T-helper 1 cell treated with Interleukin-12 subunit alpha and Interleukin-12 subunit beta and Interleukin-4 antibody, amounts not matched to agents 30 ng/mL and 1 ng/mL, for 36 hours (primary cell): ENCODE data around the gene CAMK2D. TPM values are rescaled to one million over a fixed set of nuclear protein-coding genes. Genes with fewer than 3 reads are reported as not detected.

Source experiments
- intact Hi-C: fragments of 100-400 bp; cut with micrococcal nuclease; formaldehyde crosslinking; loops from one replicate; pipeline ENCODE4 v1.15.1; 2024
- total RNA-seq: library from RNA; stranded (reverse); gene quantifications from 2 replicates; pipeline ENCODE4 v1.2.3, GENCODE V29; 2022

CAMK2D gene
- total RNA-seq, 1 donor from 2014 or later = 45.2 TPM

- intact Hi-C loops = no loop called here
Observed at GRCh38 chr4:113616443-113616842, 145.1 kb downstream of the CAMK2D start.

DNA sequence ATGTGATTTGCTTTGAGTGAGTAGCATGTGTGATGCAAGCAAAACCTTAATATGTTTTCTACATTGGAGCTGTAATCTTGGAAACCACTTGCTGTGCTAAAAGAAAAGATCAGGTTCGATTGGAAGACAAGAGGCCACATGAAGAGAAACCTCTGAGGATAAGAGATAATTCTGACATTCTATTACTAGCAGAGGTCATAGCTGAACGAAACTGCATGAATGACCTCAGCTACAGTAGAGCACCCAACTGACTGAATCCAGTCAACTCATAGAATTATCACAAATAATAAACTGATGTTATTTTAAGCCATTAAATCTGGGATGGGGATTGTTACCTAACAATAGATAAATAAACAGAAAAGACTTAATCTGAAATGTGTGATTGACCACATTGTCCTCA, 147.1 kb downstream of the CAMK2D start:
- intact Hi-C loops = no loop called here

DNA sequence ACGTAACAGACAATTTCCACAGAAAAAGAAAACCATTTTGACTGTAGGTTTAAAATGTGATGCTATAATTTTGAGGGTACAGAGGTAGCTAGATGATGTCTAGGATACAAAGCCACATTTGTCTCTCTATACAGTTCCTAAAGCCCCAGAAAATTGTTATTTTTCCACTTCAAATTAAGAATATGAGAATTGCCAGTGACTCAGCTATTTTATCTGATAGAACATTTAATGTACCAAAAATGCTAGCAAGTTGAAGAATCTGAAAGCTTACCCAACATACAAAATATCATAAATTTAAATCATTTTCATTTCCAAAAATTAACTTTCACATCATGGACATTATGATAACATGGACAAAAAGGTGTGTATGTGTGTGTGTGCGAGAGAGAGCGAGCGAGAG, 148.0 kb downstream of the CAMK2D start:
- intact Hi-C loops = no loop called here

- intact Hi-C loops = no loop called here
Observed at GRCh38 chr4:113610537-113610936, 151.0 kb downstream of the CAMK2D start.

- intact Hi-C loops = loop anchor here (5.0 kb wide), 1 partner anchor 41 kb away; no protein-coding TSS in a partner anchor
Observed at GRCh38 chr4:113607998-113608397, 153.5 kb downstream of the CAMK2D start.

DNA sequence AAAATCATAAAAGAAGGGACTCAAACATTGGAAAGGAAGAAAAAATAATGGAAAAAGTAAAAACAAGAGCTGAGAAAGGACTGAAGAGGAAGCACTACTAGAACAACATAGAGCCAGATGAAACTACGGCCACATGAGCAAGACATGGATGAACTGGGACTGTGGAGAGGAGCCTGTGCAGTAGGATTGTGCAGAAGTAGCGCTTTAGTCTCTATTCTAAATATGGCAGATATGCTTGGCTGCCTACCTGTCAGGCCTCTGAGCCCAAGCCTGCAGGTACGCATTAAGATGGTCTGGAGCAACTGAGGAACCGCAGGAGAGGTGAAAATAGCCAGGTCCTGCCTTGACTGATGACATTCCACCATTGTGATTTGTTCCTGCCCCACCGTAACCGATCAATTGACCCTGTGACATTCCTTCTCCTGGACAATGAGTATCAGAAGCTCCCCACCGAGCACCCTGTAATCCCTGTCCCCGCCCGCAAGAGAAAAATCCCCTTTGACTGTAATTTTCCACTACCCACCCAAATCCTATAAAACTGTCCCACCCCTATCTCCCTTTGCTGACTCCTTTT, 154.3 kb downstream of the CAMK2D start:
- intact Hi-C loops = loop anchor here (5.0 kb wide), 1 partner anchor 40 kb away; no protein-coding TSS in a partner anchor

DNA sequence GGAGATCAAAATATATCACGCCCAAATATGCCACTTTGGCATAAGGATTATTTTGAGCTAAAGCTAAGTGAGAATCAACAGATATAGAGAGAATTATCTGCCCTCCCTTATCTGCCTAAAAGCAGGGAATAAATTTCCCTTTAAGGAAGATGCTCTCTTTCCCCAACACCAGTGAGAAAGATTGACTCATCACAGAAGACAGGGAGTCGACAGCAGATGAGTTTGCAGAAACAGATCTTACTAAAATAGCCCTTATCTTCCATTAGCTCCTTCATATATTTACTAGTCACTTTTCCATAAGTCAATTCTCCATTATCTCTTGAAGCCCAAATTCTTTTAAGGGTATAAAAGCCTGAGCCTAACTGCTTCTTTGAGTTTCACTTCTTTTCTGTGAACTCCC, 156.6 kb downstream of the CAMK2D start:
- intact Hi-C loops = loop anchor here (2.0 to 5.0 kb wide), 2 partner anchors 16 to 38 kb away; no protein-coding TSS in a partner anchor

- intact Hi-C loops = loop anchor here (2.0 kb wide), 1 partner anchor 17 kb away; no protein-coding TSS in a partner anchor
Observed at GRCh38 chr4:113603911-113604310, 157.6 kb downstream of the CAMK2D start.

- intact Hi-C loops = no loop called here
Observed at GRCh38 chr4:113602646-113603228, 158.8 kb downstream of the CAMK2D start.

GRCh38 chr4:113601636-113602035, 159.9 kb downstream of the CAMK2D start:
- intact Hi-C loops = no loop called here

- intact Hi-C loops = no loop called here
Observed at GRCh38 chr4:113596396-113596795, 165.1 kb downstream of the CAMK2D start.

DNA sequence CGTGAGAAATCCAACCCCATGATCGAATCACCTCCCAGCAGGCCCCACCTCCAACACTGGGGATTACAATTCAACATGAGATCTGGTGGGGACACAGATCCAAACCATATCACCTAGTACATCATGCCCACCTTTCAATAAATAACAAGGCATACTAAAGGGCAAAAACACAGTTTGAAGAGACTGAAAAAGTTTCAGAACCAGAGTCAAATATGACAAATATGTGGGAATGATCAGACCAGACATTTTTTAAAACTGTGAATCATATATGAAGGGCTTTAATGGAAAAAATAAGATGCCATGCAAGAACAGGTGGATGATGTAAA, 167.3 kb downstream of the CAMK2D start:
- intact Hi-C loops = no loop called here

GRCh38 chr4:113593400-113594230, 167.9 kb downstream of the CAMK2D start:
- intact Hi-C loops = no loop called here

DNA sequence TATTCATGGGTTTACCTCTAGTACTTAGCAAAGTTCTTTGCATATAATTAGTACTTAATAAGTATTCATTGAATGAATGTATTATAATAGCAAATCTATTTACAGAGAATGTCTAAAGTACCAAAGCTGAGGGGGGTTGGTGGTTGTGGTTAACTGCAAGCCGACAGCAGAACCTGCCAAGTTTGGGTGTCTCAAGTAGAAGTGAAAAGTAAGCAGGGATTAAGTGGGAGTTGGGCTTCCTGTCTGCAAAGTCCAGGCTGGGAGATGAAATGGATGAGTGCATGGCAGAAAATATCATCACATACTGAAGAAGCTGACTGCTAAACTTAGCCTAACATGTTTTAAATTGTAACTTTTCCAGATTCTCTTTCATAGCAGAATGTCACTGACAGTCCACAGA, 169.6 kb downstream of the CAMK2D start:
- intact Hi-C loops = no loop called here

GRCh38 chr4:113588895-113589668, 172.5 kb downstream of the CAMK2D start:
- intact Hi-C loops = no loop called here

DNA sequence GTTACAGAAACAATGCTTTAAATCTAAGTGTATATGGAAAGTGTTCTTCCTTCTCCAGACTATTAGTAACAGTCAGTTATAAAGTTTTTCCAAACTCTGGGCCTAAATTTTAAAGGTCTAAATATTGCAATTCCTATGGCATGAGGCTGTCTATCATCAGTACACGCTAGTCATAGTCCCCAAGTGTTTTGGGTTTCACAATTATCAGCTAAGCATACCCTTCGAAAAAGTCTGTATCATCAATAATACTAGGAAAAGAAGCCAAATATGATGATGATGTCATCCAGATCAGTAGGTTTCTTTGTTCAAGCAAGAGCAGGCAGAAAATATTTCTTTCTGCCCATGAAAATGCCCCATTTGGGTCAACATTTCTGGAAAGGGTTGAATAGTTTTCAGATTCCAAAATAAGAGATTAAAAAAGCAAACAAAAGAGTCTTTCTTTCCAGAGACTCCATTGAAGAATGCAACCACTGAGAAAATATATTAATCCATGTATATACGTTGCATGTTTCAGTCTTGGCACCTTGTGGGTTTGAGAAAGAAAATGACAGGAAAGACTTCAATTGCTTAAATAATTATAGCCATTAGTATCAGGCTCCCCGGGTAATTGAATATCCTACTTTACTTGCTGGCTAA, 173.8 kb downstream of the CAMK2D start:
- intact Hi-C loops = no loop called here

- intact Hi-C loops = no loop called here
Observed at GRCh38 chr4:113587156-113587555, 174.4 kb downstream of the CAMK2D start.

DNA sequence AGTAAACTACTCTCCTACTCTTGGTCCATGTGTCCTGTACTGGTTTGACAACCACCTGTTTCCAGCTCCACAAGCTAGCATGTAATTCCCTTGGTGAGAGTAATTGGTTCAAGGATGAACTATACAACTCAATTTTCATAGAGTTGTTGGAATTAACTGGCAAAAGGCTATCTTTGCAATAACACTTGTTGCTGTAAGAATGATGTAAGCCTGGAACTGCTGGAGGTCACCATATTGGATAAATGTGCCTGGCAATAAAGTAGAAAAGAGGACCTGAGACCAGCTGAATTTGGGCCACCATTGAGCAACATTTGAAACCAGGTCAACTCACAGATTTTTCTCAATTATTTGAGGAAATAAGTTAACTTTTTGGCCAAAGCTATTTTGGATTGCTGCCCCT, 175.5 kb downstream of the CAMK2D start:
- intact Hi-C loops = no loop called here

DNA sequence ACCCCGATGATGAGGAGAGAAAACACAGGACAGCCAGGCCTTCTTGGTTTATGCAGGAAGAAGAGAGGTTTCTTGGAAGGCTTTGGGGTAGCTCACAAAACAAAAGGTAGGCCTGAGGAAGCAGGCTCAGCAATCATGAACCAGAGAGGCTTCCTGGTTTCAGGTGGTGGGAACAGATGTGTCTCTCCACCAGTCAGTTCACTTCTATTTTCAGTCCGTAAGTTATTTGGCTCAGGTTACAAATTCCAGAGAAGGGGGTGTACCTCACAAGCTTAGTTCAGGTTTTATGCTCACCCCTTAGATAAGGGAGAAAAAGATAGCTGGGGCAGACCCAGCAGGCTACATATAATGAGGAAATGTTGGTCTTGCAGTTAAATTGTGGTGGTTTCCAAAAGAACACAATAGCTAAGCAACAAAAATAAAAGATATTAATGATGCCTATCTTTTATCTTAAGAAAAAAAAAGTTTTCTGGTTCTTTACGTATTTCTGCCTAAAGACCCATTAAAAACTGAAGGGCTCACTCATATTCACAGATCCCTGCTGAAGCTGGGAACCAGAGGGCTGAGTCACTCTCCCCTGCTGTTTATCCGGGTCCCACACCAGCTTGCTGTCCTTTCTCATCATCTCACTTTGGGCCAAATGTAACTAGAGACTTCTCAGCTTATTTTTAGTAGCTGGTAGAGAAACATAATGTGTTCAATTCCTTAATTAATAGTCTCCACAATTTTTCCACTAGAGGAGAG, 177.0 kb downstream of the CAMK2D start:
- intact Hi-C loops = no loop called here

- intact Hi-C loops = no loop called here
Observed at GRCh38 chr4:113582737-113583136, 178.8 kb downstream of the CAMK2D start.

DNA sequence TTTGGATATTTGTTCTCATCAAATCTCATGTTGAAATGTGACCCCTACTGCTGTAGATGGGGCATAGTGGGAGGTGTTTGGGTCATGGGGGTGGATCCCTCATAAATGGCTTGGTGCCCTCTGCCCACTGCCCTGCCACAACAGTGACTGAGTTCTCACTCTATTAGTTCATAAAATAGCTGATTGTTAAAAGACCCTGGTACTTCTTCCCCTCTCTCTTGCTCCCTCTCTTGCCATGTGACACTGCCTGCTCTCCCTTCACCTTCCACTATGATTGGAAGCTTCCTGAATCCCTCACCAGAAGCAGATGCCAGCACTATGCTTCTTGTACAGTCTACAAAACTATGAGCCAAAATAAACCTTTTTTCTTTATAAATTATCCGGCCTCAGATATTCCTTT, 182.2 kb downstream of the CAMK2D start:
- intact Hi-C loops = no loop called here
